ENCODE measurements around the gene ALAD. TPM values are rescaled to one million over a fixed set of nuclear protein-coding genes. Genes with fewer than 3 reads are reported as not detected.
"Not testable (repeated sequence)": the region's sequence is repeated elsewhere in the genome, so short reads cannot be mapped to it uniquely, and the experiment has no call there.

Gene ALAD
- total and polyA plus RNA-seq, 2 donors = 12.7 to 29.9 TPM

GRCh38 chr9:113390192-113390960 lies 10.7 kb downstream of the ALAD start:
- peaks cover 57 to 61% of the 10 kb centered on the region in 2 donors for H3K36me3 ChIP-seq (ENCODE audit: control insufficient read depth in 2 of 2, insufficient read depth in 2 of 2, low read length in 1 of 2)
- no peak for DNase-seq (ENCODE audit: low read depth in 6 of 9, low spot score in 9 of 9)
- 98% methylated on average over 17 of the region's 17 CpGs for WGBS

GRCh38 chr9:113389451-113389850 lies 11.6 kb downstream of the ALAD start:
- H3K4me1 ChIP-seq (ENCODE audit: control insufficient read depth in 2 of 2, insufficient read depth in 2 of 2, low read length in 2 of 2) = peaks cover 0 to 6% of the 10 kb centered on the region in 2 donors
- no peak for DNase-seq (ENCODE audit: low read depth in 6 of 9, low spot score in 9 of 9)
- no peaks in the 10 kb centered on the region for H3K27me3 ChIP-seq (ENCODE audit: control insufficient read depth in 2 of 2, insufficient read depth in 1 of 2, low read length in 1 of 2)
- WGBS = 98% methylated on average over 11 of the region's 11 CpGs
- H3K4me3 ChIP-seq (ENCODE audit: low read length in 2 of 2) = no peak overlapping the region
- no peaks in the 10 kb centered on the region for H3K9me3 ChIP-seq (ENCODE audit: control insufficient read depth in 2 of 2, insufficient read depth in 1 of 2, low read length in 1 of 2)
- peaks cover 52 to 61% of the 10 kb centered on the region in 2 donors for H3K36me3 ChIP-seq (ENCODE audit: control insufficient read depth in 2 of 2, insufficient read depth in 2 of 2, low read length in 1 of 2)
- no peak overlapping the region for H3K27ac ChIP-seq (ENCODE audit: low read depth in 1 of 2, low read length in 1 of 2)

More at GRCh38 chr9:113390192-113390960, 10.7 kb downstream of the ALAD start:
- Histone ChIP-seq H3K27me3 (ENCODE audit: control insufficient read depth in 2 of 2, insufficient read depth in 1 of 2, low read length in 1 of 2) (no peaks in the 10 kb centered on the region), H3K4me3 (ENCODE audit: low read length in 2 of 2) (no peak overlapping the region), H3K9me3 (ENCODE audit: control insufficient read depth in 2 of 2, insufficient read depth in 1 of 2, low read length in 1 of 2) (no peaks in the 10 kb centered on the region), H3K27ac (ENCODE audit: low read depth in 1 of 2, low read length in 1 of 2) (no peak overlapping the region), H3K4me1 (ENCODE audit: control insufficient read depth in 2 of 2, insufficient read depth in 2 of 2, low read length in 2 of 2) (peaks cover 0 to 6% of the 10 kb centered on the region in 2 donors)

GRCh38 chr9:113388833-113389232 lies 12.3 kb downstream of the ALAD start:
- Histone ChIP-seq H3K4me3 (ENCODE audit: low read length in 2 of 2) (no peak overlapping the region), H3K36me3 (ENCODE audit: control insufficient read depth in 2 of 2, insufficient read depth in 2 of 2, low read length in 1 of 2) (peaks cover 52 to 61% of the 10 kb centered on the region in 2 donors), H3K9me3 (ENCODE audit: control insufficient read depth in 2 of 2, insufficient read depth in 1 of 2, low read length in 1 of 2) (no peaks in the 10 kb centered on the region), H3K4me1 (ENCODE audit: control insufficient read depth in 2 of 2, insufficient read depth in 2 of 2, low read length in 2 of 2) (peaks cover 0 to 6% of the 10 kb centered on the region in 2 donors), H3K27ac (ENCODE audit: low read depth in 1 of 2, low read length in 1 of 2) (no peak overlapping the region), H3K27me3 (ENCODE audit: control insufficient read depth in 2 of 2, insufficient read depth in 1 of 2, low read length in 1 of 2) (no peaks in the 10 kb centered on the region)
- 98% methylated on average over 13 of the region's 13 CpGs for WGBS
- DNase-seq (ENCODE audit: low read depth in 6 of 9, low spot score in 9 of 9) = no peak

- Histone ChIP-seq H3K27me3 (ENCODE audit: control insufficient read depth in 2 of 2, insufficient read depth in 1 of 2, low read length in 1 of 2) (no peaks in the 10 kb centered on the region), H3K9me3 (ENCODE audit: control insufficient read depth in 2 of 2, insufficient read depth in 1 of 2, low read length in 1 of 2) (no peaks in the 10 kb centered on the region), H3K36me3 (ENCODE audit: control insufficient read depth in 2 of 2, insufficient read depth in 2 of 2, low read length in 1 of 2) (peaks cover 50 to 56% of the 10 kb centered on the region in 2 donors), H3K27ac (ENCODE audit: low read depth in 1 of 2, low read length in 1 of 2) (no peak overlapping the region), H3K4me3 (ENCODE audit: low read length in 2 of 2) (no peak overlapping the region), H3K4me1 (ENCODE audit: control insufficient read depth in 2 of 2, insufficient read depth in 2 of 2, low read length in 2 of 2) (peaks cover 0 to 6% of the 10 kb centered on the region in 2 donors)
- DNase-seq (ENCODE audit: low read depth in 6 of 9, low spot score in 9 of 9) = no peak
- WGBS = 82% methylated on average over 9 of the region's 9 CpGs
Measured at GRCh38 chr9:113387560-113388230, 13.4 kb downstream of the ALAD start.

- H3K4me1 ChIP-seq (ENCODE audit: control insufficient read depth in 2 of 2, insufficient read depth in 2 of 2, low read length in 2 of 2) = peaks cover 0 to 6% of the 10 kb centered on the region in 2 donors
- no peaks in the 10 kb centered on the region for H3K27me3 ChIP-seq (ENCODE audit: control insufficient read depth in 2 of 2, insufficient read depth in 1 of 2, low read length in 1 of 2)
- peaks cover 43 to 53% of the 10 kb centered on the region in 2 donors for H3K36me3 ChIP-seq (ENCODE audit: control insufficient read depth in 2 of 2, insufficient read depth in 2 of 2, low read length in 1 of 2)
- DNase-seq (ENCODE audit: low read depth in 6 of 9, low spot score in 9 of 9) = no peak
- no peak overlapping the region for H3K27ac ChIP-seq (ENCODE audit: low read depth in 1 of 2, low read length in 1 of 2)
- no peak overlapping the region for H3K4me3 ChIP-seq (ENCODE audit: low read length in 2 of 2)
- WGBS = 98% methylated on average over 4 of the region's 4 CpGs
- H3K9me3 ChIP-seq (ENCODE audit: control insufficient read depth in 2 of 2, insufficient read depth in 1 of 2, low read length in 1 of 2) = no peaks in the 10 kb centered on the region
Measured at GRCh38 chr9:113386571-113387393, 14.3 kb downstream of the ALAD start.

- Histone ChIP-seq H3K27me3 (ENCODE audit: control insufficient read depth in 2 of 2, insufficient read depth in 1 of 2, low read length in 1 of 2) (no peaks in the 10 kb centered on the region), H3K27ac (ENCODE audit: low read depth in 1 of 2, low read length in 1 of 2) (no peak overlapping the region), H3K4me1 (ENCODE audit: control insufficient read depth in 2 of 2, insufficient read depth in 2 of 2, low read length in 2 of 2) (peaks cover 3 to 4% of the 10 kb centered on the region in 2 donors), H3K9me3 (ENCODE audit: control insufficient read depth in 2 of 2, insufficient read depth in 1 of 2, low read length in 1 of 2) (no peaks in the 10 kb centered on the region), H3K4me3 (ENCODE audit: low read length in 2 of 2) (no peak overlapping the region), H3K36me3 (ENCODE audit: control insufficient read depth in 2 of 2, insufficient read depth in 2 of 2, low read length in 1 of 2) (peaks cover 2 to 5% of the 10 kb centered on the region in 2 donors)
- WGBS = 95% methylated on average over 8 of the region's 8 CpGs
- no peak for DNase-seq (ENCODE audit: low read depth in 6 of 9, low spot score in 9 of 9)
Measured at GRCh38 chr9:113381909-113382411, 19.1 kb downstream of the ALAD start.

- WGBS = 92% methylated on average over 7 of the region's 7 CpGs
- H3K27ac ChIP-seq (ENCODE audit: low read depth in 1 of 2, low read length in 1 of 2); DNase-seq (ENCODE audit: low read depth in 6 of 9, low spot score in 9 of 9); H3K4me3 ChIP-seq (ENCODE audit: low read length in 2 of 2); H3K27me3 ChIP-seq (ENCODE audit: control insufficient read depth in 2 of 2, insufficient read depth in 1 of 2, low read length in 1 of 2); H3K4me1 ChIP-seq (ENCODE audit: control insufficient read depth in 2 of 2, insufficient read depth in 2 of 2, low read length in 2 of 2); H3K9me3 ChIP-seq (ENCODE audit: control insufficient read depth in 2 of 2, insufficient read depth in 1 of 2, low read length in 1 of 2); H3K36me3 ChIP-seq (ENCODE audit: control insufficient read depth in 2 of 2, insufficient read depth in 2 of 2, low read length in 1 of 2): not testable (repeated sequence)
Measured at GRCh38 chr9:113381441-113381840, 19.6 kb downstream of the ALAD start.

- no peak for DNase-seq (ENCODE audit: low read depth in 6 of 9, low spot score in 9 of 9)
- WGBS = 86% methylated on average over 1 of the region's 1 CpG
Measured at GRCh38 chr9:113380869-113381378, 20.2 kb downstream of the ALAD start.

More at GRCh38 chr9:113380869-113381378, 20.2 kb downstream of the ALAD start:
- no peaks in the 10 kb centered on the region for H3K27me3 ChIP-seq (ENCODE audit: control insufficient read depth in 2 of 2, insufficient read depth in 1 of 2, low read length in 1 of 2)
- peaks cover 3 to 5% of the 10 kb centered on the region in 2 donors for H3K4me1 ChIP-seq (ENCODE audit: control insufficient read depth in 2 of 2, insufficient read depth in 2 of 2, low read length in 2 of 2)
- H3K4me3 ChIP-seq (ENCODE audit: low read length in 2 of 2) = no peak overlapping the region
- H3K36me3 ChIP-seq (ENCODE audit: control insufficient read depth in 2 of 2, insufficient read depth in 2 of 2, low read length in 1 of 2) = no peaks in the 10 kb centered on the region
- no peaks in the 10 kb centered on the region for H3K9me3 ChIP-seq (ENCODE audit: control insufficient read depth in 2 of 2, insufficient read depth in 1 of 2, low read length in 1 of 2)
- no peak overlapping the region for H3K27ac ChIP-seq (ENCODE audit: low read depth in 1 of 2, low read length in 1 of 2)
